Neural progenitor cell (in vitro differentiated cells): Measurements from ENCODE around the gene PRDM2. TPM values are rescaled to one million over a fixed set of nuclear protein-coding genes. Genes with fewer than 3 reads are reported as not detected.
A peak's percentile ranks its signal among the peaks of the same experiment; 100 is the strongest.

ENCODE experiments used
- DNase-seq: peaks from one replicate; pipeline ENCODE4 v3.0.0-alpha.2; 2016; ENCODE audit warnings: low spot score
- H2AFZ ChIP-seq: fragments of 200-600 bp; sonication (generic); replicated peaks from 2 replicates; pipeline ENCODE4 v1.6.1; 2016; ENCODE audit warnings: antibody characterized with exemption
- H3F3A ChIP-seq: fragments of 200-600 bp; sonication (generic); 2 replicates; pipeline ENCODE4 v1.6.1; 2016; ENCODE audit warnings: antibody characterized with exemption, low read depth
- H3K27ac ChIP-seq: fragments of 200-600 bp; sonication (generic); 2 replicates; pipeline ENCODE4 v1.5.1; 2016; ENCODE audit warnings: mild to moderate bottlenecking
- H3K27me3 ChIP-seq: fragments of 200-600 bp; sonication (generic); 2 replicates; pipeline ENCODE4 v1.6.1; 2016; ENCODE audit warnings: mild to moderate bottlenecking, moderate library complexity
- H3K36me3 ChIP-seq: fragments of 200-600 bp; sonication (generic); 2 replicates; pipeline ENCODE4 v1.5.1; 2016
- H3K4me1 ChIP-seq: fragments of 200-600 bp; sonication (generic); 2 replicates; pipeline ENCODE4 v1.6.1; 2016; ENCODE audit warnings: mixed run types
- H3K4me2 ChIP-seq: fragments of 200-600 bp; sonication (generic); 2 replicates; pipeline ENCODE4 v1.6.1; 2016
- H3K4me3 ChIP-seq: fragments of 200-600 bp; sonication (generic); 2 replicates; pipeline ENCODE4 v1.5.1; 2016
- H3K79me2 ChIP-seq: fragments of 200-600 bp; sonication (generic); 2 replicates; pipeline ENCODE4 v1.6.1; 2016; ENCODE audit warnings: low read depth
- H3K9ac ChIP-seq: fragments of 200-600 bp; sonication (generic); 2 replicates; pipeline ENCODE4 v1.6.1; 2016
- H3K9me3 ChIP-seq: fragments of 200-600 bp; sonication (generic); 2 replicates; pipeline ENCODE4 v1.5.1; 2016; ENCODE audit warnings: low read depth
- H4K20me1 ChIP-seq: fragments of 200-600 bp; sonication (generic); 2 replicates; pipeline ENCODE4 v1.6.1; 2016; ENCODE audit warnings: low read depth
- H3K27ac Mint-ChIP-seq: 3 replicates; pipeline ENCODE4 v1.8.0; 2021; ENCODE audit warnings: mixed read lengths
- H3K27me3 Mint-ChIP-seq: 2 replicates; pipeline ENCODE4 v1.8.0; 2022; ENCODE audit warnings: low read depth, mild to moderate bottlenecking, inconsistent platforms, moderate library complexity, mixed read lengths; ENCODE audit not compliant: insufficient read depth
- H3K36me3 Mint-ChIP-seq: 3 replicates; pipeline ENCODE4 v1.8.0; 2021; ENCODE audit warnings: mixed read lengths
- H3K4me1 Mint-ChIP-seq: 3 replicates; pipeline ENCODE4 v1.8.0; 2021; ENCODE audit warnings: mixed read lengths
- H3K4me3 Mint-ChIP-seq: 3 replicates; pipeline ENCODE4 v1.8.0; 2021; ENCODE audit warnings: mild to moderate bottlenecking, moderate library complexity, mixed read lengths
- H3K9me3 Mint-ChIP-seq: 3 replicates; pipeline ENCODE4 v1.8.0; 2020; ENCODE audit warnings: mixed read lengths
- EZH2 ChIP-seq: fragments of 200-600 bp; sonication (generic); IDR thresholded peaks from 2 replicates; pipeline ENCODE4 v1.6.1; 2017; ENCODE audit warnings: antibody characterized with exemption, mild to moderate bottlenecking, moderate library complexity
- EZH2phosphoT487 ChIP-seq: fragments of 200-600 bp; sonication (generic); IDR thresholded peaks from 2 replicates; pipeline ENCODE4 v1.6.1; 2017; ENCODE audit warnings: antibody characterized with exemption
- total RNA-seq: library from RNA; depleted of rRNA; stranded (reverse); fragments of >200 nt; gene quantifications from 2 replicates; pipeline ENCODE4 v1.2.3, GENCODE V29; 2015; ENCODE audit warnings: low replicate concordance
- TF ChIP-seq, protein P1 (sequence below): fragments of 200-600 bp; sonication (generic); IDR thresholded peaks from 2 replicates; pipeline ENCODE4 v1.5.1; 2017; ENCODE audit warnings: antibody characterized with exemption, mild to moderate bottlenecking

Gene PRDM2
- total RNA-seq, 1 donor from 2014 or later: 22.0 TPM

- TF ChIP-seq, protein P1, sequence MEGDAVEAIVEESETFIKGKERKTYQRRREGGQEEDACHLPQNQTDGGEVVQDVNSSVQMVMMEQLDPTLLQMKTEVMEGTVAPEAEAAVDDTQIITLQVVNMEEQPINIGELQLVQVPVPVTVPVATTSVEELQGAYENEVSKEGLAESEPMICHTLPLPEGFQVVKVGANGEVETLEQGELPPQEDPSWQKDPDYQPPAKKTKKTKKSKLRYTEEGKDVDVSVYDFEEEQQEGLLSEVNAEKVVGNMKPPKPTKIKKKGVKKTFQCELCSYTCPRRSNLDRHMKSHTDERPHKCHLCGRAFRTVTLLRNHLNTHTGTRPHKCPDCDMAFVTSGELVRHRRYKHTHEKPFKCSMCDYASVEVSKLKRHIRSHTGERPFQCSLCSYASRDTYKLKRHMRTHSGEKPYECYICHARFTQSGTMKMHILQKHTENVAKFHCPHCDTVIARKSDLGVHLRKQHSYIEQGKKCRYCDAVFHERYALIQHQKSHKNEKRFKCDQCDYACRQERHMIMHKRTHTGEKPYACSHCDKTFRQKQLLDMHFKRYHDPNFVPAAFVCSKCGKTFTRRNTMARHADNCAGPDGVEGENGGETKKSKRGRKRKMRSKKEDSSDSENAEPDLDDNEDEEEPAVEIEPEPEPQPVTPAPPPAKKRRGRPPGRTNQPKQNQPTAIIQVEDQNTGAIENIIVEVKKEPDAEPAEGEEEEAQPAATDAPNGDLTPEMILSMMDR: no peak
- no peak for TF ChIP-seq EZH2
- no peak for TF ChIP-seq EZH2phosphoT487
- Histone ChIP-seq H3K9ac (peak overlapping the region; percentile 60), H3F3A (peaks cover 17% of the 10 kb centered on the region), H3K36me3 (no peaks in the 10 kb centered on the region), H3K9me3 (no peaks in the 10 kb centered on the region), H3K4me3 (peak overlapping the region; percentile 97), H2AFZ (peak overlapping the region; percentile 68), H3K27ac (peak overlapping the region; percentile 89), H3K4me1 (peaks cover 17% of the 10 kb centered on the region), H3K27me3 (peaks cover 23% of the 10 kb centered on the region), H3K79me2 (peaks cover 51% of the 10 kb centered on the region), H3K4me2 (peak overlapping the region; percentile 82), H4K20me1 (peaks cover 52% of the 10 kb centered on the region)
- peaks cover 7% of the 10 kb centered on the region for H3K36me3 Mint-ChIP-seq
- peak overlapping the region; percentile 98 for H3K4me3 Mint-ChIP-seq
- no peaks in the 10 kb centered on the region for H3K9me3 Mint-ChIP-seq
- peak; percentile 82 for DNase-seq
- H3K27me3 Mint-ChIP-seq: no peaks in the 10 kb centered on the region
- peak overlapping the region; percentile 83 for H3K27ac Mint-ChIP-seq
- H3K4me1 Mint-ChIP-seq: peaks cover 36% of the 10 kb centered on the region
These were observed 49.8 kb downstream of the PRDM2 start for GRCh38 chr1:13749543-13750341.

GRCh38 chr1:13751458-13751871 lies 51.5 kb downstream of the PRDM2 start:
- peaks cover 68% of the 10 kb centered on the region for H4K20me1 ChIP-seq
- no peak overlapping the region for H3K9ac ChIP-seq
- H3K9me3 Mint-ChIP-seq: no peaks in the 10 kb centered on the region
- peaks cover 17% of the 10 kb centered on the region for H3K4me1 ChIP-seq
- no peaks in the 10 kb centered on the region for H3K27me3 Mint-ChIP-seq
- peaks cover 68% of the 10 kb centered on the region for H3K79me2 ChIP-seq
- no peaks in the 10 kb centered on the region for H3K9me3 ChIP-seq
- H3K27ac ChIP-seq: no peak overlapping the region
- H3K27ac Mint-ChIP-seq: no peak overlapping the region
- TF ChIP-seq EZH2phosphoT487 (no peak), EZH2 (no peak)
- TF ChIP-seq, protein P1: no peak
- H3K36me3 Mint-ChIP-seq: peaks cover 5% of the 10 kb centered on the region
- no peaks in the 10 kb centered on the region for H3K36me3 ChIP-seq
- H3K4me2 ChIP-seq: no peak overlapping the region
- DNase-seq: no peak
- H3K4me1 Mint-ChIP-seq: peaks cover 36% of the 10 kb centered on the region
- no peak overlapping the region for H2AFZ ChIP-seq
- H3F3A ChIP-seq: peaks cover 17% of the 10 kb centered on the region
- no peak overlapping the region for H3K4me3 Mint-ChIP-seq
- no peak overlapping the region for H3K4me3 ChIP-seq
- peaks cover 23% of the 10 kb centered on the region for H3K27me3 ChIP-seq

DNA sequence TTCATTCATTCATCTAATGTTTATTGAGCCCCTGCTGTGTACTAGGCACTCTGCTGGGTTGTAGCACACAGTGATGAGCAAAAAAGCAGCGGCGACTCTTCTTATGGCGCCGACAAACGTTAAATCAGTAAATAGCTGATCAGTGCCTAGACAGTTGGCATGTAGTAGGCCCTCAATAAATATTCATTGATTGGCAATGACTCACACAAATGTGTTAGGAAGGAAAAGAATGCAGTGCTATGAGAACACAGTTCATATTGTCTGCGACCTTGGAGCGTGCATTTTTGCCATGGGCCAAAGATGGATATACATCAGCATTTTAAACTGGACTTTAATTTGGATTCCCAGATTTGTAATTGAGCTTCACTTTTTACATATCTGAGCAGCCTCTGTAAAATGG lies 52.0 kb downstream of the PRDM2 start:
- Histone ChIP-seq H3K36me3 (no peaks in the 10 kb centered on the region), H3K9ac (no peak overlapping the region), H3F3A (peaks cover 17% of the 10 kb centered on the region), H3K4me2 (no peak overlapping the region), H3K79me2 (peaks cover 73% of the 10 kb centered on the region), H3K27me3 (peaks cover 17% of the 10 kb centered on the region), H2AFZ (no peak overlapping the region), H3K4me1 (peaks cover 17% of the 10 kb centered on the region), H3K4me3 (no peak overlapping the region), H3K9me3 (no peaks in the 10 kb centered on the region), H3K27ac (no peak overlapping the region), H4K20me1 (peaks cover 73% of the 10 kb centered on the region)
- DNase-seq: no peak
- Mint-ChIP-seq H3K9me3 (no peaks in the 10 kb centered on the region), H3K4me3 (no peak overlapping the region), H3K36me3 (peaks cover 5% of the 10 kb centered on the region), H3K27me3 (no peaks in the 10 kb centered on the region), H3K4me1 (peaks cover 39% of the 10 kb centered on the region), H3K27ac (no peak overlapping the region)
- TF ChIP-seq, protein P1: no peak
- TF ChIP-seq EZH2 (no peak), EZH2phosphoT487 (no peak)
